Transverse colon (tissue), 4 donors: Measurements from ENCODE around the gene RAB36. TPM values are rescaled to one million over a fixed set of nuclear protein-coding genes. Genes with fewer than 3 reads are reported as not detected.

Experiments
- DNase-seq: peaks from one replicate; pipeline ENCODE4 v3.0.0-alpha.2; 2019
- H3K27ac ChIP-seq, 4 donors: fragments of 200-600 bp; sonication (generic); 2 replicates each; pipeline ENCODE4 v1.5.1; 2016 to 2018; ENCODE audit warnings: inconsistent platforms in 4 of 4
- H3K27me3 ChIP-seq: fragments of 200-600 bp; sonication (generic); 2 replicates; pipeline ENCODE4 v1.5.1; 2017; ENCODE audit warnings: inconsistent platforms
- H3K36me3 ChIP-seq, 4 donors: fragments of 200-600 bp; sonication (generic); 2 replicates each; pipeline ENCODE4 v1.5.1; 2017 to 2019; ENCODE audit warnings: inconsistent platforms in 4 of 4
- H3K4me1 ChIP-seq, 4 donors: fragments of 200-600 bp; sonication (generic); 2 replicates each; pipeline ENCODE4 v1.5.1; 2017 to 2020; ENCODE audit warnings: inconsistent platforms in 4 of 4
- H3K4me3 ChIP-seq, 4 donors: fragments of 200-600 bp; sonication (generic); 1 replicate in 1 of 4; 2 replicates in 3 of 4; pipeline versions ENCODE4 v1.5.1 to v1.6.1; 2017 to 2019; ENCODE audit warnings: inconsistent platforms in 4 of 4
- H3K9me3 ChIP-seq, 2 donors: fragments of 200-600 bp; sonication (generic); 2 replicates each; pipeline ENCODE4 v1.5.1; 2017 to 2019; ENCODE audit warnings: inconsistent platforms in 2 of 2
- EP300 ChIP-seq: sonication (generic); formaldehyde crosslinking; IDR thresholded peaks from one replicate; pipeline ENCODE4 v1.6.1; 2017; ENCODE audit warnings: antibody characterized with exemption, low read depth
- POLR2A ChIP-seq: fragments of 450-650 bp; IDR thresholded peaks from one replicate; pipeline ENCODE4 v1.6.1; 2016; ENCODE audit warnings: antibody characterized with exemption, mild to moderate bottlenecking, moderate library complexity
- POLR2AphosphoS5 ChIP-seq, 3 donors: sonication (generic); formaldehyde crosslinking; IDR thresholded peaks; one replicate each; pipeline ENCODE4 v1.6.1; 2016; ENCODE audit warnings: antibody characterized with exemption in 3 of 3
- WGBS, 2 donors: methylation state at CpG; one replicate each; pipeline ENCODE4 v1.1.5; 2018; ENCODE audit warnings: low coverage in 1 of 2; 5-methylcytosine and 5-hydroxymethylcytosine counted together
- in situ Hi-C, 4 donors: fragments of 200-750 bp; cut with MboI; loops; one replicate each; pipeline versions ENCODE4 v1.15.0 to v1.15.1; 2017; ENCODE audit warnings: low sequenced_read_pairs in 3 of 4, low pct_ligation_motif_present in 1 of 4, low pct_unique_long_range_greater_than_20kb in 1 of 4
- intact Hi-C: fragments of 100-400 bp; cut with DNase I; formaldehyde crosslinking; loops from one replicate; pipeline ENCODE4 v1.15.1; 2023; ENCODE audit warnings: low total_unique reads
- total RNA-seq, 4 donors: library from RNA; depleted of rRNA; stranded (reverse); fragments of >200 nt; gene quantifications; one replicate each; pipeline ENCODE4 v1.1.0, GENCODE V29; 2016
- TF ChIP-seq, protein P1 (sequence below), 5 experiments: fragments of 200-600 bp in 3 of 5; fragments of 450-650 bp in 2 of 5; sonication (generic) in 3 of 5; IDR thresholded peaks; 1 replicate in 2 of 5; 2 replicates in 3 of 5; pipeline ENCODE4 v1.5.1; 2016 to 2017; ENCODE audit warnings: antibody characterized with exemption in 5 of 5, inconsistent platforms in 3 of 5, mild to moderate bottlenecking in 2 of 5, moderate library complexity in 1 of 5

Gene RAB36, protein sequence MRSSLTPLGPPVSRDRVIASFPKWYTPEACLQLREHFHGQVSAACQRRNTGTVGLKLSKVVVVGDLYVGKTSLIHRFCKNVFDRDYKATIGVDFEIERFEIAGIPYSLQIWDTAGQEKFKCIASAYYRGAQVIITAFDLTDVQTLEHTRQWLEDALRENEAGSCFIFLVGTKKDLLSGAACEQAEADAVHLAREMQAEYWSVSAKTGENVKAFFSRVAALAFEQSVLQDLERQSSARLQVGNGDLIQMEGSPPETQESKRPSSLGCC
- 1 to 10 TPM in 1 of 4 donors, under 1 TPM in 2, not detected in 1; 0.37 to 1.1 (median 0.82) TPM for total RNA-seq

DNA sequence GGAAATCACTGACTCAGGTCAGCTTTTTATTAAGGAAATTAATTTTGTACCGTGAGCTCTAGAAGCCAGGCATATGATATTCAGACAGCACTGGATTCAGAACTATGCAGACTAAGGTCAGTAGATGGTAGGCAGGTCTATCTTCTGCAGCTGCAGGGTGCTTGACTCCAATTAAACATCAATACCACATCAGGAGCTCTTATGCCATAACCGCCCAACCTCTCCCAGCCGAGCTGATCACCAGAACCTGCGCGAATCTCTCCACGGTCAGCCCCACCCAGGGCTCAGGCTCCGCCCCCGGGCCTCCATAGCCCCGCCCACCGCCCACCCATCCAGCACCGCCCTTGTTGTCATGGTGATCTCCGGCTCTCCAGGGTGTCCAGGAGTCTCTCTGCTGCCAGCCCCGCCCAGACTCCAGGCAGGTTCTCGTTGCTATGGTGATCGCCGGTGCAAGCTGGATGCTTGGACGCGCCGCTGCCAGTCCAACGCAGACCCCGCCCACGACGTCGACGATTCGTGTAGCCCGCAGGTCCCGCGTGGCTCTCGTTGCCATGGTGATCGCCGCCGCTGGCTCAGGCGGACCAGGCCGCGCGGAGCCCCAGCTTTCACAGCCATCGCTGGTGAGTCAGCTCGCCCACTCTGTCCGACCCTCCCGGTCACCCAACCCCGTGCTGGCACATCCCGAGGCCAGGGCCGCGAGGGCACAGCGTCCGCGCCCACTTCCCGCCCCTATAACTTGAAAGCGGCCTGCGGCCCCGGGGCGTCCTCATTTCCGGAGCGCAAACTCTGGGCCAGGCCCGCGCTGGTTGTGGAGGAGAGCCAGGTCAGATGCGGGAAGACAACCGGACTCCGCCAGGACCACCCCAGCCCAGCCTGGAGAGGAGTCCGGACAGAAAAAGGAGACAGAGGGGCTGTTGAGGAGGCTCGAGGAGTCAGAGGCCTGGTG, at the start of gene RAB36:
TSS of gene RAB36 (plus strand) at position 546 of the 946 bp plus-strand sequence. CDS start 1,140 bp downstream, outside the sequence.
- Histone ChIP-seq H3K36me3 (no peaks in the 10 kb centered on the region), H3K27me3 (no peaks in the 10 kb centered on the region), H3K27ac (peak within 1 kb of the TSS; percentile 71 to 85 (median 80)), H3K9me3 (no peaks in the 10 kb centered on the region), H3K4me3 (peak within 1 kb of the TSS; percentile 21 to 44 (median 31)), H3K4me1 (peaks cover 16 to 45% (median 32%) of the 10 kb centered on the region in 4 donors)
- intact Hi-C loops (no loop called here), in situ Hi-C loops (no loop called here)
- DNase-seq: peak; percentile 98
- peak in 2 of 3 donors; percentile 14 to 34 for TF ChIP-seq POLR2AphosphoS5 (IDR thresholded peaks at IDR 0.05)
- TF ChIP-seq POLR2A: peak; percentile 61
- no peak for TF ChIP-seq EP300
- 9 to 20% methylated on average over 1 to 55 of the region's 62 CpGs for WGBS, 2 donors

DNA sequence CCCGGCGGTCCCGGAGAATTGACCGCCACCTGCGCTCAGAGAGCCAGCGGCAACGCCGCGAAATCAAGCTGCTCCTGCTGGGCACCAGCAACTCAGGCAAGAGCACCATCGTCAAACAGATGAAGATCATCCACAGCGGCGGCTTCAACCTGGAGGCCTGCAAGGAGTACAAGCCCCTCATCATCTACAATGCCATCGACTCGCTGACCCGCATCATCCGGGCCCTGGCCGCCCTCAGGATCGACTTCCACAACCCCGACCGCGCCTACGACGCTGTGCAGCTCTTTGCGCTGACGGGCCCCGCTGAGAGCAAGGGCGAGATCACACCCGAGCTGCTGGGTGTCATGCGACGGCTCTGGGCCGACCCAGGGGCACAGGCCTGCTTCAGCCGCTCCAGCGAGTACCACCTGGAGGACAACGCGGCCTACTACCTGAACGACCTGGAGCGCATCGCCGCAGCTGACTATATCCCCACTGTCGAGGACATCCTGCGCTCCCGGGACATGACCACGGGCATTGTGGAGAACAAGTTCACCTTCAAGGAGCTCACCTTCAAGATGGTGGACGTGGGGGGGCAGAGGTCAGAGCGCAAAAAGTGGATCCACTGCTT, 49.4 kb upstream of the RAB36 start:
- in situ Hi-C loops: no loop called here
- DNase-seq: no peak
- H3K4me1 ChIP-seq: peaks cover 11 to 15% (median 13%) of the 10 kb centered on the region in 4 donors
- intact Hi-C loops: no loop called here
- no peaks in the 10 kb centered on the region for H3K36me3 ChIP-seq
- TF ChIP-seq EP300: no peak
- TF ChIP-seq POLR2AphosphoS5 (IDR thresholded peaks at IDR 0.05): no peak
- TF ChIP-seq, protein P1, sequence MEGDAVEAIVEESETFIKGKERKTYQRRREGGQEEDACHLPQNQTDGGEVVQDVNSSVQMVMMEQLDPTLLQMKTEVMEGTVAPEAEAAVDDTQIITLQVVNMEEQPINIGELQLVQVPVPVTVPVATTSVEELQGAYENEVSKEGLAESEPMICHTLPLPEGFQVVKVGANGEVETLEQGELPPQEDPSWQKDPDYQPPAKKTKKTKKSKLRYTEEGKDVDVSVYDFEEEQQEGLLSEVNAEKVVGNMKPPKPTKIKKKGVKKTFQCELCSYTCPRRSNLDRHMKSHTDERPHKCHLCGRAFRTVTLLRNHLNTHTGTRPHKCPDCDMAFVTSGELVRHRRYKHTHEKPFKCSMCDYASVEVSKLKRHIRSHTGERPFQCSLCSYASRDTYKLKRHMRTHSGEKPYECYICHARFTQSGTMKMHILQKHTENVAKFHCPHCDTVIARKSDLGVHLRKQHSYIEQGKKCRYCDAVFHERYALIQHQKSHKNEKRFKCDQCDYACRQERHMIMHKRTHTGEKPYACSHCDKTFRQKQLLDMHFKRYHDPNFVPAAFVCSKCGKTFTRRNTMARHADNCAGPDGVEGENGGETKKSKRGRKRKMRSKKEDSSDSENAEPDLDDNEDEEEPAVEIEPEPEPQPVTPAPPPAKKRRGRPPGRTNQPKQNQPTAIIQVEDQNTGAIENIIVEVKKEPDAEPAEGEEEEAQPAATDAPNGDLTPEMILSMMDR (IDR thresholded peaks at IDR 0.05): no peak
- TF ChIP-seq POLR2A: no peak
- no peaks in the 10 kb centered on the region for H3K27me3 ChIP-seq
- 86 to 95% methylated on average over 4 to 45 of the region's 45 CpGs for WGBS, 2 donors
- no peak overlapping the region for H3K27ac ChIP-seq
- no peaks in the 10 kb centered on the region for H3K9me3 ChIP-seq
- no peak overlapping the region for H3K4me3 ChIP-seq

DNA sequence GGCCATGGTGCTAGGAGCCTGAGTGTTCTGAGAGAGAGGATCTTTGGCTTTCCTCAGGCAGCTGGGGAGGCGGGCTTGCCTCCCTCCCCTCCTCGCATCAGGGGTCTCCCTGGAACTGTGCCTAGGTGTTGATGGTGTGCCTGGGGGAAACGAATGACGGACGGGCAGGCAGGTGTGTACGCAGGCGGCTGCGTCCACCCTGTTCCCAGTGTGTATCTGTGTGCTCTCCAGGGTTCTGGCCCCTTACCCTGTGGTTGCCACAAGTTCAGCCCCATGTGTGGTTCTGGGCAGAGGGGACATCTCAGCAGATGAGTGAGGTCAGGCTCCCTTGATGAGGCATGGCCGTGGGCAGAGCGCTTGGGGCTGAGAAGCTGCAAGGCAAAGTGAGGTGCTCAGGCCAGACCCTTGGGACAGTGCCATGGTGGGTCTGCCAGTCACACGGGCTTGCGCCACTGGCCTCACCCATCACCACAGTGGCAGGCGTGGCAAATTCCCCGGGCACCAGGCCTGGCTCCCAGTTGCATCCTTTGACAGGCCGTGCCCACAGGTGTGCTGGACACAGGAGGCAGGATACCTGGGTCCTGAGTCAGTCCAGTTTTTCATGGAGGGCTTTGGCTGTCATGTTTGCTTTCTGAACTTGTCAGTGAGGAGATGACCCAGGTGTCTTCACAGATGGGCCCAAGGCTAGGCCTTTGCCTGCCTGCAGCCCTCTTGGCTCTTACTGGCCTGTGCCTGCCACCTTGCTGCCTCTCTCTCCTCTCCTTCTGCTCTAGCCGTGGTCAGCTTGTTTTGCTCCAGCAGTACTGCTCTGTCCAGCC, 47.7 kb upstream of the RAB36 start:
- peaks cover 11 to 15% (median 13%) of the 10 kb centered on the region in 4 donors for H3K4me1 ChIP-seq
- H3K27me3 ChIP-seq: no peaks in the 10 kb centered on the region
- H3K27ac ChIP-seq: peak overlapping the region in 3 of 4 donors; percentile 26 to 68 (median 41)
- intact Hi-C loops (no loop called here), in situ Hi-C loops (no loop called here)
- no peaks in the 10 kb centered on the region for H3K36me3 ChIP-seq
- no peak for DNase-seq
- H3K9me3 ChIP-seq: no peaks in the 10 kb centered on the region
- TF ChIP-seq POLR2A (no peak), EP300 (no peak), POLR2AphosphoS5 (IDR thresholded peaks at IDR 0.05) (no peak)
- TF ChIP-seq, protein P1 (IDR thresholded peaks at IDR 0.05): no peak
- no peak overlapping the region for H3K4me3 ChIP-seq
- 87% methylated on average over 16 of the region's 16 CpGs; no CpG with 5 or more reads in 1 of the 2 donors for WGBS, 2 donors

DNA sequence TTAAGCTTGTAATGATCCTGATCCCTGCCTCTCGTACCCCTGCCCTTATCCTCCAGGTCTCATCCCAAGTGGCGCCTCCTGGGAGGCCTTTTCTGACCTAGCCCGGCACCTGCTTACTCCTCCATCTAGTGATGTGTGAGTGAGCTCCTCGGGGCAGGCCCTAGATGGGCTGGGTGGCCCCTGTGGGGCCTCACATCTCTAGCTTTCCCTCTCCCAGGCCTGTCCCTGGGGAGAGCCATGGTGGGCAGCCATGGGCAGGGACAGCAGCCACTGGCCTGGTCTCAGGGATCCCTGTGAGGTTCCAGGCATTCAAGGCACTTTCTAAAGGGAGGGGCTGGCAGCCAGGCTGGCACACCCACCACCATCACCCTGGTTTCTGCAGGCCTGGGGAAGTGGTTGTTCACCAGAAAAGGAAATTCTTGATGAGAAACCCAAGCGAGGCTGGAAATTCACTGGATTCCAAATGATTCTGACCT, 47.0 kb upstream of the RAB36 start:
- H3K27ac ChIP-seq: peak overlapping the region; percentile 0 to 68 (median 34)
- no peak for DNase-seq
- H3K36me3 ChIP-seq: no peaks in the 10 kb centered on the region
- no peaks in the 10 kb centered on the region for H3K9me3 ChIP-seq
- no peak for TF ChIP-seq POLR2A
- no peak for TF ChIP-seq POLR2AphosphoS5 (IDR thresholded peaks at IDR 0.05)
- TF ChIP-seq EP300: no peak
- TF ChIP-seq, protein P1 (IDR thresholded peaks at IDR 0.05): no peak
- intact Hi-C loops: no loop called here
- H3K4me3 ChIP-seq: no peak overlapping the region
- H3K27me3 ChIP-seq: no peaks in the 10 kb centered on the region
- 79% methylated on average over 5 of the region's 5 CpGs; no CpG with 5 or more reads in 1 of the 2 donors for WGBS, 2 donors
- peaks cover 11 to 15% (median 13%) of the 10 kb centered on the region in 4 donors for H3K4me1 ChIP-seq
- in situ Hi-C loops: no loop called here
